HepG2 (cell line): Measurements from ENCODE around the gene KXD1. TPM values are rescaled to one million over a fixed set of nuclear protein-coding genes. Genes with fewer than 3 reads are reported as not detected.
A peak's percentile ranks its signal among the peaks of the same experiment; 100 is the strongest.

Experiments used
- ATAC-seq: fragments of 200-7000 bp; cut with Tn5 transposase; 3 replicates; pipeline ENCODE4 v1.9.1; 2020; ENCODE audit warnings: mild to moderate bottlenecking, moderate library complexity
- BruUV-seq: library from RNA; stranded (reverse); fragments of 400-500 nt; replicated peaks from 2 replicates; lab custom pipeline; 2021; lab: Mats Ljungman, UMichigan
- CTCF ChIA-PET: fragments of 300-600 bp; formaldehyde crosslinking; extraction: SDS; loops from one replicate; lab custom pipeline; 2021; ENCODE audit warnings: low total read pairs, inconsistent platforms, low intra/inter-chr PET ratio; lab: Yijun Ruan, JAX
- POLR2A ChIA-PET: fragments of 350-600 bp; sonication (Branson Sonifier 250); formaldehyde crosslinking; loops from one replicate; lab custom pipeline; 2020; ENCODE audit warnings: antibody characterized with exemption, inconsistent platforms; lab: Yijun Ruan, JAX
- DNase-seq: peaks from one replicate; pipeline ENCODE4 v3.0.0-alpha.2; 2015; ENCODE audit warnings: low spot score
- FAIRE-seq: peaks from 3 replicates; lab custom pipeline; 2011; peaks lifted over from hg19 to GRCh38; lab: Jason Lieb, UNC
- H2AFZ ChIP-seq: one replicate; pipeline ENCODE4 v1.6.1; 2011; ENCODE audit warnings: low read length, inconsistent platforms
- H3K27ac ChIP-seq: fragments of 300-600 bp; 3 replicates; pipeline ENCODE4 v1.8.0; 2011; ENCODE audit warnings: mixed run types, mild to moderate bottlenecking, mixed read lengths, low read length, inconsistent platforms; ENCODE audit not compliant: insufficient read depth; ENCODE audit errors: extremely low read length
- H3K27me3 ChIP-seq, 2 experiments: fragments of 200-600 bp in 1 of 2; 2 replicates in 1 of 2; 3 replicates in 1 of 2; pipeline versions ENCODE4 v1.6.0 to v1.8.0; 2011; ENCODE audit warnings: low read length in 2 of 2, mild to moderate bottlenecking in 2 of 2, moderate library complexity in 2 of 2, inconsistent platforms in 1 of 2; ENCODE audit not compliant: insufficient read depth in 2 of 2, control insufficient read depth in 1 of 2
- H3K36me3 ChIP-seq, 2 experiments: fragments of 200-600 bp in 1 of 2; replicated peaks in 1 of 2; 2 replicates in 1 of 2; 3 replicates in 1 of 2; pipeline versions ENCODE4 v1.5.1 to v1.8.0; 2011; ENCODE audit warnings: low read length in 2 of 2, inconsistent platforms in 1 of 2; ENCODE audit not compliant: insufficient read depth in 2 of 2, control insufficient read depth in 1 of 2
- H3K4me1 ChIP-seq: 2 replicates; pipeline ENCODE4 v1.5.1; 2012; ENCODE audit warnings: low read length, inconsistent platforms; ENCODE audit not compliant: insufficient read depth
- H3K4me2 ChIP-seq: 2 replicates; pipeline ENCODE4 v1.6.0; 2011; ENCODE audit warnings: low read depth, low read length, inconsistent platforms
- H3K4me3 ChIP-seq, 3 experiments: fragments of 200-600 bp in 1 of 3; sonication (generic), shearing (Covaris generic) in 1 of 3; replicated peaks in 1 of 3; 2 replicates each; pipeline ENCODE4 v1.5.1; 2011 to 2016; ENCODE audit warnings: low read length in 3 of 3, inconsistent platforms in 2 of 3, low read depth in 2 of 3, mild to moderate bottlenecking in 2 of 3, control low read depth in 1 of 3, mixed read lengths in 1 of 3; ENCODE audit not compliant: insufficient read depth in 1 of 3
- H3K79me2 ChIP-seq: one replicate; pipeline ENCODE4 v1.6.1; 2011; ENCODE audit warnings: low read length, inconsistent platforms; ENCODE audit not compliant: insufficient read depth
- H3K9ac ChIP-seq: 2 replicates; pipeline ENCODE4 v1.6.0; 2011; ENCODE audit warnings: mild to moderate bottlenecking, low read depth, low read length, inconsistent platforms; ENCODE audit not compliant: insufficient read depth
- H3K9me3 ChIP-seq: 2 replicates; pipeline ENCODE4 v1.5.1; 2012; ENCODE audit warnings: mild to moderate bottlenecking, low read length
- H4K20me1 ChIP-seq: 2 replicates; pipeline ENCODE4 v1.6.0; 2011; ENCODE audit warnings: inconsistent platforms, mild to moderate bottlenecking, low read length, moderate library complexity; ENCODE audit not compliant: insufficient read depth
- ATM ChIP-seq: fragments of 450-650 bp; IDR thresholded peaks from 2 replicates; pipeline ENCODE4 v1.7.1; 2017; ENCODE audit warnings: mild to moderate bottlenecking, borderline replicate concordance
- CC2D1A ChIP-seq: sonication (generic); formaldehyde crosslinking; IDR thresholded peaks from 2 replicates; pipeline ENCODE4 v1.8.1; 2023; ENCODE audit warnings: mild to moderate bottlenecking, missing genetic modification reagents
- DNMT3B ChIP-seq: conservative IDR thresholded peaks from 2 replicates; pipeline ENCODE4 v1.6.1; 2016; ENCODE audit warnings: missing biosample characterization, control low read depth
- EZH2 ChIP-seq: conservative IDR thresholded peaks from 2 replicates; pipeline ENCODE4 v1.6.1; 2012; ENCODE audit warnings: mild to moderate bottlenecking, low read depth, low read length, moderate library complexity
- FLYWCH1 ChIP-seq: sonication (generic); formaldehyde crosslinking; IDR thresholded peaks from 2 replicates; pipeline ENCODE4 v1.8.1; 2023; ENCODE audit warnings: mild to moderate bottlenecking, missing genetic modification reagents
- FOSL1 ChIP-seq: sonication (generic); formaldehyde crosslinking; IDR thresholded peaks from 2 replicates; pipeline ENCODE4 v1.9.0; 2021; ENCODE audit warnings: missing genetic modification reagents, borderline replicate concordance
- HDAC2 ChIP-seq: sonication (generic); formaldehyde crosslinking; IDR thresholded peaks from 2 replicates; pipeline ENCODE4 v1.4.0; 2020; ENCODE audit warnings: missing genetic modification reagents
- HNF4A ChIP-seq: sonication (generic); formaldehyde crosslinking; IDR thresholded peaks from 2 replicates; pipeline ENCODE4 v1.4.0; 2020; ENCODE audit warnings: missing genetic modification reagents
- HNF4G ChIP-seq, 2 experiments: sonication (generic) in 1 of 2; formaldehyde crosslinking in 1 of 2; IDR thresholded peaks; 2 replicates each; pipeline versions ENCODE4 v1.4.0 to v1.6.1; 2011 to 2020; ENCODE audit warnings: borderline replicate concordance in 2 of 2, low read depth in 2 of 2, mild to moderate bottlenecking in 2 of 2, low read length in 1 of 2, missing genetic modification reagents in 1 of 2, moderate library complexity in 1 of 2
- KAT2B ChIP-seq: fragments of 150-350 bp; IDR thresholded peaks from 2 replicates; pipeline ENCODE4 v1.6.1; 2014; ENCODE audit warnings: low read depth, low read length, borderline replicate concordance
- KAT7 ChIP-seq: IDR thresholded peaks from 2 replicates; pipeline ENCODE4 v1.6.1; 2018; ENCODE audit warnings: borderline replicate concordance, missing compliant biosample characterization
- KLF11 ChIP-seq: IDR thresholded peaks from 2 replicates; pipeline ENCODE4 v1.6.1; 2016; ENCODE audit warnings: missing compliant biosample characterization
- MNT ChIP-seq: fragments of 450-650 bp; IDR thresholded peaks from 2 replicates; pipeline ENCODE4 v1.6.1; 2016
- NR2F6 ChIP-seq, 2 experiments: IDR thresholded peaks; 2 replicates each; pipeline ENCODE4 v1.6.1; 2016; ENCODE audit warnings: antibody characterized with exemption in 1 of 2, mild to moderate bottlenecking in 1 of 2
- PHF5A ChIP-seq: IDR thresholded peaks from one replicate; pipeline ENCODE4 v1.6.1; 2018; ENCODE audit warnings: low read depth, missing genetic modification reagents; ENCODE audit not compliant: unreplicated experiment
- SIN3B ChIP-seq: fragments of 150-350 bp; IDR thresholded peaks from 2 replicates; pipeline ENCODE4 v1.6.1; 2014; ENCODE audit warnings: low read length
- SNRNP70 ChIP-seq: fragments of 200-400 bp; formaldehyde crosslinking; IDR thresholded peaks from 2 replicates; pipeline ENCODE4 v1.6.1; 2017; ENCODE audit warnings: mild to moderate bottlenecking, low read depth, low read length, moderate library complexity
- STAT5B ChIP-seq: sonication (generic); formaldehyde crosslinking; IDR thresholded peaks from 2 replicates; pipeline ENCODE4 v1.4.0; 2020; ENCODE audit warnings: missing genetic modification reagents
- TRAFD1 ChIP-seq: sonication (generic); formaldehyde crosslinking; IDR thresholded peaks from 2 replicates; pipeline ENCODE4 v1.5.1; 2020; ENCODE audit warnings: missing genetic modification reagents, mild to moderate bottlenecking, borderline replicate concordance
- ZNF17 ChIP-seq: sonication (generic); formaldehyde crosslinking; IDR thresholded peaks from 2 replicates; pipeline ENCODE4 v1.5.0; 2020; ENCODE audit warnings: mild to moderate bottlenecking, missing genetic modification reagents
- ZNF207 ChIP-seq: fragments of 450-650 bp; IDR thresholded peaks from 2 replicates; pipeline ENCODE4 v1.6.1; 2016; ENCODE audit warnings: antibody characterized with exemption, borderline replicate concordance
- ZNF547 ChIP-seq: sonication (generic); formaldehyde crosslinking; IDR thresholded peaks from 2 replicates; pipeline ENCODE4 v1.5.1; 2020; ENCODE audit warnings: mild to moderate bottlenecking, missing genetic modification reagents
- ZNF672 ChIP-seq: sonication (generic); formaldehyde crosslinking; IDR thresholded peaks from 2 replicates; pipeline ENCODE4 v1.8.1; 2022; ENCODE audit warnings: missing genetic modification reagents
- ZNF749 ChIP-seq: sonication (generic); formaldehyde crosslinking; IDR thresholded peaks from 2 replicates; pipeline ENCODE4 v1.8.0; 2022; ENCODE audit warnings: mild to moderate bottlenecking, missing genetic modification reagents, moderate library complexity, borderline replicate concordance
- WGBS: methylation state at CpG from one replicate; pipeline ENCODE4 v1.1.6; 2017; ENCODE audit warnings: low lambda C conversion rate; 5-methylcytosine and 5-hydroxymethylcytosine counted together
- in situ Hi-C: cut with HindIII; loops from 2 replicates; pipeline ENCODE4 v1.10.0; 2017; ENCODE audit warnings: low pct_unique_long_range_greater_than_20kb; ENCODE audit not compliant: extremely low pct_ligation_motif_present
- intact Hi-C: fragments of 100-400 bp; cut with micrococcal nuclease; formaldehyde crosslinking; loops from one replicate; pipeline ENCODE4 v1.10.0; 2022; ENCODE audit not compliant: unreplicated experiment
- polyA plus RNA-seq, 8 experiments: library from polyadenylated mRNA; depleted of rRNA in 3 of 8; stranded (reverse) in 7 of 8; unstranded in 1 of 8; fragments of >200 nt; fragmentation: Illumina TruSeq in 4 of 8; extraction: Trizol in 4 of 8; gene quantifications; 2 replicates each; pipeline versions ENCODE4 v1.2.1 to v1.2.3, GENCODE V29; 2011 to 2016; ENCODE audit warnings: low read depth in 4 of 8, missing spikeins in 1 of 8, mixed read lengths in 1 of 8; ENCODE audit not compliant: insufficient read depth in 1 of 8
- total RNA-seq, 5 experiments: library from RNA; depleted of rRNA; stranded (reverse); fragments of >200 nt; fragmentation: Illumina TruSeq; extraction: Trizol; gene quantifications; 2 replicates each; pipeline ENCODE4 v1.2.3, GENCODE V29; 2016; ENCODE audit warnings: low read depth in 1 of 5

The KXD1 gene
- total and polyA plus RNA-seq, 2 of the 13 experiments (the other 11 are each of a cell fraction or from before 2014, with no cell fraction given) = 44.6 to 143 TPM

- Histone ChIP-seq H3K4me2 (peak overlapping the region; percentile 39), H3K9me3 (no peaks in the 10 kb centered on the region), H3K9ac (no peak overlapping the region), H3K27ac (no peak overlapping the region), H3K36me3 (peaks cover 12 to 27% of the 10 kb centered on the region in 2 experiments; a peak in 3 of 5 replicates), H2AFZ (no peak overlapping the region), H4K20me1 (peaks cover 26% of the 10 kb centered on the region), H3K4me1 (peaks cover 35% of the 10 kb centered on the region), H3K79me2 (peaks cover 34% of the 10 kb centered on the region), H3K4me3 (peak overlapping the region in 1 of 3 experiments; percentile 28; a peak in 2 of 6 replicates), H3K27me3 (no peaks in the 10 kb centered on the region; a peak in 1 of 5 replicates)
- no TSS peak for BruUV-seq
- CTCF ChIA-PET = no interaction called here
- in situ Hi-C loops = no loop called here
- intact Hi-C loops = no loop called here
- DNase-seq = no peak
- no peak for FAIRE-seq
- ATAC-seq = peak; percentile 46
- 63% methylated on average over 19 of the region's 32 CpGs for whole genome bisulfite sequencing
- POLR2A ChIA-PET = interaction anchor here (0.5 to 0.6 kb wide), 2 partner anchors 32 to 744 kb away, joined by 3 to 4 read pairs; partner anchors contain the start of gene UBA52
- TF ChIP-seq STAT5B (CRISPR knock-in tag) = no peak
- TF ChIP-seq FLYWCH1 (CRISPR knock-in tag) = no peak
- TF ChIP-seq PHF5A = no peak
- TF ChIP-seq DNMT3B (CRISPR knock-in tag) = no peak
- TF ChIP-seq FOSL1 (CRISPR knock-in tag) = no peak
- TF ChIP-seq ZNF207 = no peak
- no peak for TF ChIP-seq CC2D1A (CRISPR knock-in tag)
- TF ChIP-seq ZNF749 (CRISPR knock-in tag) = no peak
- 0 out of 2 replicates have a peak, but pooled peaks have one; percentile 46 for TF ChIP-seq HNF4G (IDR thresholded peaks at IDR 0.05; ENCODE audit: borderline replicate concordance, low read depth, low read length)
- TF ChIP-seq HNF4G (CRISPR knock-in tag; IDR thresholded peaks at IDR 0.05; ENCODE audit: borderline replicate concordance, low read depth) = no peak
- TF ChIP-seq SIN3B = no peak
- TF ChIP-seq HDAC2 (CRISPR knock-in tag) = peak; percentile 43; the same call in 1 of the 2 replicates
- no peak for TF ChIP-seq EZH2
- peak; percentile 54 for TF ChIP-seq HNF4A (CRISPR knock-in tag)
- no peak for TF ChIP-seq KLF11 (CRISPR knock-in tag)
- TF ChIP-seq TRAFD1 (CRISPR knock-in tag) = no peak
- 0 out of 2 replicates have a peak, but pooled peaks have one; percentile 29 for TF ChIP-seq ZNF547 (CRISPR knock-in tag)
- TF ChIP-seq ZNF672 (CRISPR knock-in tag) = no peak
- no peak for TF ChIP-seq ZNF17 (CRISPR knock-in tag)
- TF ChIP-seq ATM = no peak
- TF ChIP-seq KAT7 (CRISPR knock-in tag) = no peak
- TF ChIP-seq NR2F6 (IDR thresholded peaks at IDR 0.05) = peak; percentile 84
- TF ChIP-seq NR2F6 (CRISPR knock-in tag; IDR thresholded peaks at IDR 0.05) = peak; percentile 81
- no peak for TF ChIP-seq SNRNP70
- TF ChIP-seq KAT2B = no peak
- no peak for TF ChIP-seq MNT
Observed at GRCh38 chr19:18603255-18603957, 45.7 kb downstream of the KXD1 start.
